B cell (primary cell): Measurements from ENCODE around the gene ARHGAP29. TPM values are rescaled to one million over a fixed set of nuclear protein-coding genes. Genes with fewer than 3 reads are reported as not detected.

Source experiments
- ATAC-seq: fragments of 200-7000 bp; cut with Tn5 transposase; one replicate; pipeline ENCODE4 v1.10.0; 2021; ENCODE audit warnings: low read depth, mild to moderate bottlenecking, moderate number of reproducible peaks, moderate library complexity
- CTCF ChIA-PET: fragments of 350-600 bp; sonication (Branson Sonifier 250); formaldehyde crosslinking; loops from one replicate; lab custom pipeline; 2021; ENCODE audit warnings: antibody characterized with exemption, inconsistent platforms; lab: Charles Lee
- POLR2A ChIA-PET: fragments of 350-600 bp; sonication (Branson Sonifier 250); formaldehyde crosslinking; loops from one replicate; lab custom pipeline; 2021; ENCODE audit warnings: antibody characterized with exemption; lab: Charles Lee
- DNase-seq: peaks from one replicate; pipeline ENCODE4 v3.0.0; 2013
- H2AFZ ChIP-seq: 2 replicates; pipeline ENCODE4 v1.6.1; 2012; ENCODE audit warnings: mild to moderate bottlenecking, low read depth, low read length; ENCODE audit not compliant: insufficient read depth, poor library complexity, severe bottlenecking
- H3K27ac ChIP-seq, 2 donors: 1 replicate in 1 of 2; 2 replicates in 1 of 2; pipeline ENCODE4 v1.5.1; 2012 to 2013; ENCODE audit warnings: low read length in 2 of 2, mild to moderate bottlenecking in 2 of 2, moderate library complexity in 1 of 2
- H3K27me3 ChIP-seq, 4 experiments: fragments of 200-600 bp in 1 of 4; sonication (generic) in 1 of 4; replicated peaks in 1 of 4; 1 replicate in 2 of 4; 2 replicates in 2 of 4; pipeline versions ENCODE4 v1.6.1 to v1.7.0; 2013 to 2016; ENCODE audit warnings: low read length in 3 of 4, mild to moderate bottlenecking in 2 of 4, mixed read lengths in 1 of 4, moderate library complexity in 1 of 4; ENCODE audit not compliant: insufficient read depth in 4 of 4, control insufficient read depth in 3 of 4; ENCODE audit errors: control extremely low read depth in 1 of 4
- H3K36me3 ChIP-seq, 2 experiments: replicated peaks in 1 of 2; 1 replicate in 1 of 2; 2 replicates in 1 of 2; pipeline versions ENCODE4 v1.6.1 to v1.7.1; 2013; ENCODE audit warnings: low read length in 1 of 2; ENCODE audit not compliant: insufficient read depth in 2 of 2, control insufficient read depth in 1 of 2; ENCODE audit errors: control extremely low read depth in 1 of 2, extremely low read depth in 1 of 2
- H3K4me1 ChIP-seq, 2 donors: fragments of 200-600 bp in 1 of 2; sonication (generic) in 1 of 2; 1 replicate in 1 of 2; 2 replicates in 1 of 2; pipeline versions ENCODE4 v1.5.1 to v1.6.1; 2013 to 2017; ENCODE audit warnings: low read length in 2 of 2; ENCODE audit not compliant: control insufficient read depth in 2 of 2, insufficient read depth in 2 of 2
- H3K4me2 ChIP-seq: replicated peaks from 2 replicates; pipeline ENCODE3; 2012; ENCODE audit warnings: mild to moderate bottlenecking, low read depth, low read length; ENCODE audit not compliant: poor library complexity, severe bottlenecking
- H3K4me3 ChIP-seq, 5 experiments: fragments of 200-600 bp in 1 of 5; sonication (generic) in 1 of 5; 1 replicate in 3 of 5; 2 replicates in 2 of 5; pipeline versions ENCODE4 v1.5.1 to v1.7.0; 2011 to 2016; ENCODE audit warnings: low read length in 4 of 5, mild to moderate bottlenecking in 4 of 5, low read depth in 2 of 5, control low read depth in 1 of 5, moderate library complexity in 1 of 5; ENCODE audit not compliant: insufficient read depth in 1 of 5; ENCODE audit errors: control extremely low read depth in 1 of 5, extremely low read depth in 1 of 5
- H3K79me2 ChIP-seq: fragments of 200-600 bp; sonication (generic); one replicate; pipeline ENCODE4 v1.6.0; 2016; ENCODE audit warnings: low read length; ENCODE audit not compliant: control insufficient read depth, insufficient read depth
- H3K9ac ChIP-seq: fragments of 200-600 bp; sonication (generic); 2 replicates; pipeline ENCODE4 v1.6.1; 2017; ENCODE audit warnings: mild to moderate bottlenecking, low read length, moderate library complexity
- H3K9me3 ChIP-seq, 3 donors: one replicate each; pipeline versions ENCODE4 v1.6.1 to v1.7.1; 2013; ENCODE audit warnings: low read length in 2 of 3; ENCODE audit not compliant: control insufficient read depth in 2 of 3, insufficient read depth in 1 of 3; ENCODE audit errors: control extremely low read depth in 1 of 3
- H4K20me1 ChIP-seq: 2 replicates; pipeline ENCODE4 v1.6.0; 2012; ENCODE audit warnings: mild to moderate bottlenecking, low read length; ENCODE audit not compliant: insufficient read depth, control insufficient read depth, poor library complexity, severe bottlenecking
- H3K27ac Mint-ChIP-seq: one replicate; pipeline ENCODE4 v1.8.0; 2021; ENCODE audit warnings: mixed read lengths
- H3K27me3 Mint-ChIP-seq: one replicate; pipeline ENCODE4 v1.8.0; 2021; ENCODE audit warnings: mixed read lengths
- H3K4me1 Mint-ChIP-seq: one replicate; pipeline ENCODE4 v1.8.0; 2021; ENCODE audit warnings: mixed read lengths
- H3K4me3 Mint-ChIP-seq: one replicate; pipeline ENCODE4 v1.8.0; 2021; ENCODE audit warnings: mixed read lengths
- H3K9me3 Mint-ChIP-seq: one replicate; pipeline ENCODE4 v1.8.0; 2022; ENCODE audit warnings: mixed read lengths; ENCODE audit not compliant: insufficient read depth
- EZH2 ChIP-seq: IDR thresholded peaks from 2 replicates; pipeline ENCODE4 v1.6.1; 2012; ENCODE audit warnings: borderline replicate concordance, low read depth, mild to moderate bottlenecking, moderate library complexity, low read length; ENCODE audit not compliant: insufficient read depth, poor library complexity, severe bottlenecking
- WGBS: methylation state at CpG from one replicate; pipeline ENCODE4 v1.1.5; 2013; ENCODE audit warnings: missing lambda C conversion rate; ENCODE audit not compliant: insufficient coverage; 5-methylcytosine and 5-hydroxymethylcytosine counted together
- intact Hi-C: fragments of 100-400 bp; cut with micrococcal nuclease; formaldehyde crosslinking; loops from one replicate; pipeline ENCODE4 v1.10.0; 2022
- polyA plus RNA-seq: library from polyadenylated mRNA; depleted of rRNA; stranded (reverse); fragments of >200 nt; gene quantifications from 2 replicates; pipeline ENCODE4 v1.2.3, GENCODE V29; 2012
- total RNA-seq, 2 donors: library from RNA; stranded (reverse); fragments of 120-200 nt in 1 of 2; gene quantifications; 1 replicate in 1 of 2; 2 replicates in 1 of 2; pipeline versions ENCODE4 v1.2.3 to v1.2.4, GENCODE V29; 2013 to 2022
- TF ChIP-seq, protein P1 (sequence below): fragments of 200-600 bp; IDR thresholded peaks from one replicate; pipeline ENCODE4 v1.8.0; 2022; ENCODE audit warnings: antibody characterized with exemption, mild to moderate bottlenecking

ARHGAP29 gene
- total and polyA plus RNA-seq, 2 donors (not counting 1 experiment from before 2014, with no cell fraction given): not detected

DNA sequence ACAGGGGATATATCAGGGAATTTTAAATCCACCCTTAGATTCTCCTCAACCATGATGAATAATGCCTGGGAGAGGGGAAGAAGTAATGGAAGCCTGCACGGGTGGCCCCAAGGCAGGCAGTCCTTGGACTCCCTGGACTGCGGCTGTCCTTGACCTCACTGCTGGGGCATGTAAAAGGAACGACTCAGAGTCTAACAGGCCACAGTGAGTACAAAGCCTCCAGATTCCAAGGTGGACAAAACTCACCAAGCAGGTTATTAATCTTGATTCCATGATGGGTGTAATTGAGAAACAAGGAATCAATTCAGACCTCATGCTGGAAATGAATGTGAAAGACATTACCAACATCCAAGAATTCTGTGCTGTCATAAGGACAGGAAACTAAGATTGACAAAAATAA is 13.0 kb upstream of the ARHGAP29 start:
- H3K27ac ChIP-seq: no peak overlapping the region
- H4K20me1 ChIP-seq: no peaks in the 10 kb centered on the region
- intact Hi-C loops: no loop called here
- peaks cover 0 to 29% (median 18%) of the 10 kb centered on the region in 4 experiments for H3K27me3 ChIP-seq
- ATAC-seq: no peak
- H3K36me3 ChIP-seq: no peaks in the 10 kb centered on the region
- TF ChIP-seq, protein P1, sequence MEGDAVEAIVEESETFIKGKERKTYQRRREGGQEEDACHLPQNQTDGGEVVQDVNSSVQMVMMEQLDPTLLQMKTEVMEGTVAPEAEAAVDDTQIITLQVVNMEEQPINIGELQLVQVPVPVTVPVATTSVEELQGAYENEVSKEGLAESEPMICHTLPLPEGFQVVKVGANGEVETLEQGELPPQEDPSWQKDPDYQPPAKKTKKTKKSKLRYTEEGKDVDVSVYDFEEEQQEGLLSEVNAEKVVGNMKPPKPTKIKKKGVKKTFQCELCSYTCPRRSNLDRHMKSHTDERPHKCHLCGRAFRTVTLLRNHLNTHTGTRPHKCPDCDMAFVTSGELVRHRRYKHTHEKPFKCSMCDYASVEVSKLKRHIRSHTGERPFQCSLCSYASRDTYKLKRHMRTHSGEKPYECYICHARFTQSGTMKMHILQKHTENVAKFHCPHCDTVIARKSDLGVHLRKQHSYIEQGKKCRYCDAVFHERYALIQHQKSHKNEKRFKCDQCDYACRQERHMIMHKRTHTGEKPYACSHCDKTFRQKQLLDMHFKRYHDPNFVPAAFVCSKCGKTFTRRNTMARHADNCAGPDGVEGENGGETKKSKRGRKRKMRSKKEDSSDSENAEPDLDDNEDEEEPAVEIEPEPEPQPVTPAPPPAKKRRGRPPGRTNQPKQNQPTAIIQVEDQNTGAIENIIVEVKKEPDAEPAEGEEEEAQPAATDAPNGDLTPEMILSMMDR: no peak
- no peak for TF ChIP-seq EZH2
- Mint-ChIP-seq H3K27ac (no peak overlapping the region), H3K27me3 (peaks cover 55% of the 10 kb centered on the region), H3K9me3 (no peaks in the 10 kb centered on the region), H3K4me1 (peaks cover 9% of the 10 kb centered on the region), H3K4me3 (no peak overlapping the region)
- H3K9me3 ChIP-seq: peaks cover 0 to 6% (median 0%) of the 10 kb centered on the region in 3 donors
- peaks cover 5 to 13% of the 10 kb centered on the region in 2 donors for H3K4me1 ChIP-seq
- ChIA-PET POLR2A (no interaction called here), CTCF (no interaction called here)
- H3K4me3 ChIP-seq: no peak overlapping the region
- no peak overlapping the region for H3K9ac ChIP-seq
- no peak for DNase-seq
- no peaks in the 10 kb centered on the region for H3K79me2 ChIP-seq
- whole genome bisulfite sequencing: 80% methylated on average over 3 of the region's 3 CpGs
- no peak overlapping the region for H3K4me2 ChIP-seq
- no peak overlapping the region for H2AFZ ChIP-seq

DNA sequence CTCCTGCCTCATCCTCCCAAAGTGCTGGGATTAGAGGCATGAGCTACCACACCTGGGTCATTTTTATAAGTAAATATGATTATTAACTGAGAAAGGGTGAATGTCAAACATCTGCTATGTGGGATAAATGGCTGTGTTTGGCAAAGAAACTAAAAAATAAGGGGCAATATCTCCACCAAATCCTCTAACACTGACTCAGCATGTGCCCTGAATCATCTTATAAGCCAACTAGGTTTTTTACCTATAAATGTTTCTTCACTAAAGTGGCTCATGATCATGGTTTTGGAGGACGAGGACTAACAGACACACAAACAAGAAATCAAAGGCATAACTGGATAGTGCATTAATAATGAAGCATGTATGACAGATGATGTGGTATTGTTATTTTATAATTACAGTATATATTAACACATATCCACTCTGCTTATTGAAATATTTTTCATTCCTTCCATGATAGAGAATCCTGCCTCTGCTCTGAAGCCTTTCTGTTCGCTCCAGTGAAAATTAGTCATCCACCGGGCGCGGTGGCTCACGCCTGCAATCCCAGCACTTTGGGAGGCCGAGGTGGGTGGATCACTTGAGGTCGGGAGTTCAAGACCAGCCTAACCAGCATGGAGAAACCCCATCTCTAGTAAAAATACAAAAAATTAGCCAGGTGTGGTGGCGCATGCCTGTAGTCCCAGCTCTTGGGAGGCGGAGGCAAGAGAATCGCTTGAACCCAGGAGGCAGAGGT is 11.7 kb upstream of the ARHGAP29 start:
- 100% methylated on average over 5 of the region's 11 CpGs for WGBS

More for the DNA sequence above, 11.7 kb upstream of the ARHGAP29 start:
- peaks cover 51% of the 10 kb centered on the region for H3K27me3 Mint-ChIP-seq
- intact Hi-C loops: no loop called here
- ChIA-PET CTCF (no interaction called here), POLR2A (no interaction called here)
- Histone ChIP-seq H2AFZ (no peak overlapping the region), H4K20me1 (no peaks in the 10 kb centered on the region), H3K27ac (no peak overlapping the region), H3K36me3 (no peaks in the 10 kb centered on the region), H3K4me3 (no peak overlapping the region), H3K4me1 (peaks cover 5 to 13% of the 10 kb centered on the region in 2 donors), H3K9me3 (peaks cover 0 to 6% (median 2%) of the 10 kb centered on the region in 3 donors), H3K27me3 (peaks cover 0 to 29% (median 26%) of the 10 kb centered on the region in 4 experiments), H3K9ac (no peak overlapping the region), H3K4me2 (no peak overlapping the region), H3K79me2 (no peaks in the 10 kb centered on the region)
- H3K9me3 Mint-ChIP-seq: no peaks in the 10 kb centered on the region
- no peak overlapping the region for H3K4me3 Mint-ChIP-seq
- peaks cover 9% of the 10 kb centered on the region for H3K4me1 Mint-ChIP-seq
- no peak for DNase-seq
- TF ChIP-seq EZH2: no peak
- TF ChIP-seq, protein P1: no peak
- ATAC-seq: no peak
- no peak overlapping the region for H3K27ac Mint-ChIP-seq
